DND-41 (cell line): ENCODE measurements around the gene FTH1.

ENCODE experiments used
- ATAC-seq: fragments of 200-7000 bp; cut with Tn5 transposase; 3 replicates; pipeline ENCODE4 v1.9.1; 2021; ENCODE audit warnings: low read depth; ENCODE audit not compliant: insufficient read depth
- DNase-seq: peaks from one replicate; pipeline ENCODE4 v3.0.0-alpha.2; 2020
- H2AFZ ChIP-seq: 2 replicates; pipeline ENCODE4 v1.6.0; 2012; ENCODE audit warnings: low read depth, low read length
- H3K27ac ChIP-seq: 2 replicates; pipeline ENCODE4 v1.5.1; 2012; ENCODE audit warnings: low read length, inconsistent platforms
- H3K27me3 ChIP-seq: fragments of 200-600 bp; sonication (generic); 2 replicates; pipeline ENCODE4 v1.6.0; 2012; ENCODE audit warnings: low read length, mild to moderate bottlenecking, inconsistent platforms; ENCODE audit not compliant: insufficient read depth, poor library complexity
- H3K36me3 ChIP-seq: 2 replicates; pipeline ENCODE4 v1.5.1; 2012; ENCODE audit warnings: low read length, inconsistent platforms; ENCODE audit not compliant: insufficient read depth
- H3K4me1 ChIP-seq: 2 replicates; pipeline ENCODE4 v1.5.1; 2012; ENCODE audit warnings: mild to moderate bottlenecking, low read length; ENCODE audit not compliant: insufficient read depth
- H3K4me2 ChIP-seq: 2 replicates; pipeline ENCODE4 v1.6.0; 2012; ENCODE audit warnings: mild to moderate bottlenecking, moderate library complexity, low read length, inconsistent platforms; ENCODE audit not compliant: insufficient read depth
- H3K4me3 ChIP-seq, 2 experiments: fragments of 200-600 bp in 1 of 2; shearing (Covaris generic) in 1 of 2; 2 replicates each; pipeline ENCODE4 v1.5.1; 2012 to 2016; ENCODE audit warnings: inconsistent platforms in 2 of 2, low read length in 2 of 2, mild to moderate bottlenecking in 2 of 2, low read depth in 1 of 2, moderate library complexity in 1 of 2
- H3K79me2 ChIP-seq: 2 replicates; pipeline ENCODE4 v1.6.0; 2012; ENCODE audit warnings: low read length, inconsistent platforms; ENCODE audit not compliant: insufficient read depth
- H3K9ac ChIP-seq: 2 replicates; pipeline ENCODE4 v1.6.0; 2012; ENCODE audit warnings: low read depth, mild to moderate bottlenecking, inconsistent platforms, low read length, moderate library complexity
- H3K9me3 ChIP-seq: 2 replicates; pipeline ENCODE4 v1.5.1; 2012; ENCODE audit warnings: low read length, moderate library complexity, mild to moderate bottlenecking, inconsistent platforms; ENCODE audit not compliant: insufficient read depth, severe bottlenecking
- H4K20me1 ChIP-seq: 2 replicates; pipeline ENCODE4 v1.6.0; 2012; ENCODE audit warnings: low read length; ENCODE audit not compliant: insufficient read depth
- CTCF ChIP-seq: IDR thresholded peaks from 2 replicates; pipeline ENCODE4 v1.5.1; 2012; ENCODE audit warnings: borderline replicate concordance, low read length, moderate library complexity, mild to moderate bottlenecking; ENCODE audit not compliant: poor library complexity, severe bottlenecking; ENCODE audit errors: extremely low read depth
- EZH2 ChIP-seq: IDR thresholded peaks from 3 replicates; pipeline ENCODE4 v1.6.1; 2012; ENCODE audit warnings: borderline replicate concordance, low read depth, mild to moderate bottlenecking, moderate library complexity, low read length, inconsistent platforms; ENCODE audit not compliant: severe bottlenecking

FTH1 gene

GRCh38 chr11:61914471-61915171 lies 52.8 kb downstream of the FTH1 start:
- no peak overlapping the region for H3K27ac ChIP-seq
- ATAC-seq (no peak), DNase-seq (no peak)
- H3K4me1 ChIP-seq = no peaks in the 10 kb centered on the region
- H4K20me1 ChIP-seq = no peaks in the 10 kb centered on the region
- H3K9ac ChIP-seq = no peak overlapping the region
- H3K27me3 ChIP-seq = peaks cover 4% of the 10 kb centered on the region
- H3K79me2 ChIP-seq = no peaks in the 10 kb centered on the region
- no peaks in the 10 kb centered on the region for H3K36me3 ChIP-seq
- no peak overlapping the region for H3K4me2 ChIP-seq
- H3K4me3 ChIP-seq = no peak overlapping the region
- H2AFZ ChIP-seq = no peak overlapping the region
- H3K9me3 ChIP-seq = no peaks in the 10 kb centered on the region
- no peak for TF ChIP-seq EZH2
- TF ChIP-seq CTCF = no peak
